ENCODE measurements around the gene OR10H1. TPM values are rescaled to one million over a fixed set of nuclear protein-coding genes. Genes with fewer than 3 reads are reported as not detected.

Gene OR10H1, protein sequence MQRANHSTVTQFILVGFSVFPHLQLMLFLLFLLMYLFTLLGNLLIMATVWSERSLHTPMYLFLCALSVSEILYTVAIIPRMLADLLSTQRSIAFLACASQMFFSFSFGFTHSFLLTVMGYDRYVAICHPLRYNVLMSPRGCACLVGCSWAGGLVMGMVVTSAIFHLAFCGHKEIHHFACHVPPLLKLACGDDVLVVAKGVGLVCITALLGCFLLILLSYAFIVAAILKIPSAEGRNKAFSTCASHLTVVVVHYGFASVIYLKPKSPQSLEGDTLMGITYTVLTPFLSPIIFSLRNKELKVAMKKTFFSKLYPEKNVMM
- total RNA-seq, result not detected in 2 replicates

DNA sequence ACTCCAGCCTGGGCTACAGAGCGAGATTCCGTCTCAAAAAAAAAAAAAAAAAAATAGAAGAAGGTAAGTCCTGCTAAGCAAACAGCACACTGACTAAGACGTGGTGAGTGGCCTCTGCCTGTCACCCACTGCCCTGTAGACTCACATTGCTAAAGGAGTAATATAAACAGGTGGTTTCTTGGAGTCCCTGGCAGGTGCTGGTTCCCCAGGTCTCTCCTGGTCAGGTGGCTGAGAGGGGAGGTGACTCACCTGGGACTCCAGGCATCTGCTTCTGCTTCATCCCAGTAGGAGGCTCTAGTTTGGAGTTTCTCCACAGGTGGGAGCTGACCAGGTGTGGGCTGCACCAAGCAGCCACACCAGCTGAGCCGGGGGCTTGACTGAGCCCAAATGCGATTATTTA lies at the start of gene OR10H1:
Gene OR10H1 (minus strand): TSS at position 359 of the 400 bp plus-strand sequence. CDS start 7,627 bp downstream, outside the sequence.

DNA sequence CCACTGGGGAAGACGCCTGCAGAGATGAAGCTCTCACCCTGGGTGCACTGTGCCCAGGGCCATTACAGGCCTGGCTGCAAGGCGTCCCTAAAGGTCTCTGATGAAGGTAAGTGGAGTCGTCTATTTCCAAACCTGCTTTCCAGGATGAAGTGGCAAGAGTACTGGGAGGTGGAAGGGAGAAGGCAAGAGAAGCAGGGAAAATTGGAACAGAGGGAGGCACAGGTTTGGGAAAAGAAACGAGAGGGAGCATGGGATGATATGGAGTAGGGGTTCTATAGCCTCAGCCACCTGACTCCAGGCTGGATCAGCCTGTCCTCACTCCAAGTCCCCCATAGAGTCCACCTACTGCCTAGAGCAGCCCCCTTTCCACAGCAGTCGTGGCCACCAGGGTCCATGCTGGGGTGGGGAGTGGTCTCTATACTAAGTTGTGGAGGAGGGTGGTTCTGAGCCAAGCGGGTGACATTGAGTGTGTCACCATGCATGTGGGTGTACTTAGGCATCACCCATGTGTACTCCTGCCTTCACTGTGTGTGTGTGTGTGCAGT lies 27.8 kb downstream of the OR10H1 start, which contains the start of gene OR10H5:
Gene OR10H5 (plus strand): TSS at position 51 of the 545 bp plus-strand sequence. CDS start 6,388 bp downstream, outside the sequence.

Other genes with a start within 250 kb of the OR10H1 start
- gene CYP4F8, start 200.4 kb downstream of the OR10H1 start, total RNA-seq, result not detected in 2 replicates
- gene CYP4F3, start 174.8 kb downstream of the OR10H1 start, total RNA-seq, result under 0.01 TPM in 1 of 2 replicates, not detected in the other
- not detected in 2 replicates for gene CYP4F12, start 142.6 kb downstream of the OR10H1 start, total RNA-seq
- gene OR10H2, start 87.6 kb downstream of the OR10H1 start, total RNA-seq, result not detected in 2 replicates
- gene OR10H3, start 77.7 kb downstream of the OR10H1 start, total RNA-seq, result not detected in 2 replicates
- under 0.01 TPM in 1 of 2 replicates, not detected in the other for gene OR10H5, start 28.0 kb downstream of the OR10H1 start, total RNA-seq
- gene CYP4F2, start 82.4 kb upstream of the OR10H1 start, total RNA-seq, result not detected in 2 replicates
- gene CYP4F11, start 118.9 kb upstream of the OR10H1 start, total RNA-seq, result not detected in 2 replicates
- not detected in 2 replicates for gene OR10H4, start 133.3 kb upstream of the OR10H1 start, total RNA-seq